ENCODE data around the gene CKAP5.
A peak's percentile ranks its signal among the peaks of the same experiment; 100 is the strongest.

Gene CKAP5

DNA sequence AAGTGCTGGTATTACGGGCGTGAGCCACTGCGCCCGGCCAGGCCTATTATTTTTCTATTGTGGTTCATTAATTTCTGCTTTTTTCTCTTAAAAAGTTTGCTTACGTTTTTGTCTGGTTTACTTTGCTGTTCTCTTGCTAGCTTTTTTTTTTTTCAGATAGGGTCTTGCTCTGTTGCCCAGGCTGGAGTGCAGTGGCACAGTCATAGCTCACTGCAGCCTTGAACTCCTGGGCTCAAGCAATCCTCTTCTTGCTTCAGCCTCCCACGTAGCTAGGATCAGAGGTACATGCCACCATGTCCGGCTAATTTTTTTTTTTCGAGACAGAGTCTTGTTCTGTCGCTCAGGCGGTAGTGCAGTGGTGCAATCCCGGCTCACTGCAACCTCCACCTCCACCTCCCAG is 108.4 kb downstream of the CKAP5 start:
- Histone ChIP-seq H3K4ac (ENCODE audit: low read depth, low read length) (no peak overlapping the region), H2BK12ac (ENCODE audit: low read length) (no peak overlapping the region), H2AFZ (ENCODE audit: insufficient read depth, low read length, poor library complexity) (no peak overlapping the region), H3K27me3 (ENCODE audit: insufficient read depth, low read length) (no peaks in the 10 kb centered on the region), H2BK5ac (ENCODE audit: low read depth, low read length, poor library complexity) (no peak overlapping the region), H3K79me1 (ENCODE audit: low read length) (no peaks in the 10 kb centered on the region), H4K12ac (ENCODE audit: low read depth, low read length) (no peak overlapping the region), H2BK120ac (ENCODE audit: insufficient read depth, low read length, poor library complexity) (no peak overlapping the region), H3K14ac (ENCODE audit: low read length) (no peak overlapping the region), H3K18ac (ENCODE audit: low read length) (no peak overlapping the region), H3K36me3 (ENCODE audit: control insufficient read depth in 1 of 2, insufficient read depth in 2 of 2, low read length in 2 of 2) (peaks cover 11 to 15% of the 10 kb centered on the region in 2 experiments), H3K23ac (ENCODE audit: low read length) (no peak overlapping the region), H3K4me3 (ENCODE audit: low read depth, low read length) (no peak overlapping the region), H3K27ac (ENCODE audit: low read depth, low read length) (no peak overlapping the region), H2AK5ac (ENCODE audit: low read length) (no peak overlapping the region), H3K4me1 (ENCODE audit: control insufficient read depth in 1 of 2, insufficient read depth in 2 of 2, low read length in 2 of 2) (no peaks in the 10 kb centered on the region), H3K9me3 (ENCODE audit: insufficient read depth, low read depth, low read length) (no peaks in the 10 kb centered on the region), H4K8ac (ENCODE audit: low read depth, low read length) (no peak overlapping the region), H3K79me2 (ENCODE audit: control insufficient read depth, insufficient read depth, low read length, poor library complexity) (no peaks in the 10 kb centered on the region), H4K91ac (ENCODE audit: low read depth, low read length) (no peak overlapping the region), H3K4me2 (ENCODE audit: low read length) (no peak overlapping the region), H3K9ac (ENCODE audit: low read length) (no peak overlapping the region)
- no peak for DNase-seq
- no CpG with 5 or more reads among the region's 11 CpGs for WGBS (ENCODE audit: extremely low coverage, insufficient coverage, insufficient read length)

DNA sequence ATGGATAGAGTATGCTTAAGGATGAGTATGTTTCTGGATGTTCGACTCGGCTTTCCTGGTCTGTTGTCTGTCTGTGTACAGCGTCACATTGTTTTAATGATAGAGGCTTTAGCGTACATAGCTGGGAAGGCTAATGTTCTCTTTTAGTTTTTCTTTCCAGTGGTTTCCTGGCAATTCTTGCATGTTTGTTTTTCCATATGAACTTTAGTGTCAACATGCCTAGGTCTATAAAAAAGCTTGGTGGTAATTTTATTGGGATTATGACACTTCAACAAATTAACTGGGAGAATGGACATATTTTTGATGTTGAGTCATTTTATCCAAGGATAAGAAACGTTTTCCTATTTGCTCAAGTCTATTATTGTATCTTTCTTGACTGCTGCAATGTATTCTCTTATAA is 109.5 kb downstream of the CKAP5 start:
- Histone ChIP-seq H3K27me3 (ENCODE audit: insufficient read depth, low read length) (no peaks in the 10 kb centered on the region), H3K4me3 (ENCODE audit: low read depth, low read length) (no peak overlapping the region), H4K12ac (ENCODE audit: low read depth, low read length) (no peak overlapping the region), H3K27ac (ENCODE audit: low read depth, low read length) (no peak overlapping the region), H4K91ac (ENCODE audit: low read depth, low read length) (no peak overlapping the region), H3K4me1 (ENCODE audit: control insufficient read depth in 1 of 2, insufficient read depth in 2 of 2, low read length in 2 of 2) (no peaks in the 10 kb centered on the region), H3K9ac (ENCODE audit: low read length) (no peak overlapping the region), H3K18ac (ENCODE audit: low read length) (no peak overlapping the region), H3K4ac (ENCODE audit: low read depth, low read length) (no peak overlapping the region), H2BK12ac (ENCODE audit: low read length) (no peak overlapping the region), H2AFZ (ENCODE audit: insufficient read depth, low read length, poor library complexity) (no peak overlapping the region), H3K79me1 (ENCODE audit: low read length) (no peaks in the 10 kb centered on the region), H2AK5ac (ENCODE audit: low read length) (no peak overlapping the region), H2BK120ac (ENCODE audit: insufficient read depth, low read length, poor library complexity) (no peak overlapping the region), H3K36me3 (ENCODE audit: control insufficient read depth in 1 of 2, insufficient read depth in 2 of 2, low read length in 2 of 2) (peaks cover 5 to 7% of the 10 kb centered on the region in 2 experiments), H3K23ac (ENCODE audit: low read length) (no peak overlapping the region), H3K14ac (ENCODE audit: low read length) (no peak overlapping the region), H3K9me3 (ENCODE audit: insufficient read depth, low read depth, low read length) (no peaks in the 10 kb centered on the region), H3K4me2 (ENCODE audit: low read length) (no peak overlapping the region), H4K8ac (ENCODE audit: low read depth, low read length) (no peak overlapping the region), H2BK5ac (ENCODE audit: low read depth, low read length, poor library complexity) (no peak overlapping the region), H3K79me2 (ENCODE audit: control insufficient read depth, insufficient read depth, low read length, poor library complexity) (no peaks in the 10 kb centered on the region)
- WGBS (ENCODE audit: extremely low coverage, insufficient coverage, insufficient read length), result no CpG with 5 or more reads among the region's 5 CpGs
- DNase-seq, result no peak

DNA sequence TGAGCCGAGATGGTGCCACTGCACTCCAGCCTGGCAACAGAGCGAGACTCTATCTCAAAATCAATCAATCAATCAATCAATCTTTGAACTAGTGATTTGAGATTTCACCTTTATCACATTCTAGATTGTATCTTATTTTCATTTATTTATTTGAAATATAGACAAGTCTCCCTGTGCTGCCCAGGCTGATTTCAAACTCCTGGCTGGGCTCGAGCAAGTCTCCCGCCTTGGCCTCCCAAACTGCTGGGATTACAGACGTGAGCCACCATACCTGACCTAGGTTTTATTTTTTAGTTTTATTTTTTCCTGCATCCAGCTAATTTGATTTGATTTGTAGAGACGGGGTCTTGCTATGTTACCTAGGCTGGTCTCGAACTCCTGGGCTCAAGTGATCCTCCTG is 109.9 kb downstream of the CKAP5 start:
- no peak overlapping the region for H2BK12ac ChIP-seq (ENCODE audit: low read length)
- H2BK120ac ChIP-seq (ENCODE audit: insufficient read depth, low read length, poor library complexity), result no peak overlapping the region
- H4K8ac ChIP-seq (ENCODE audit: low read depth, low read length), result no peak overlapping the region
- peaks cover 2 to 3% of the 10 kb centered on the region in 2 experiments for H3K36me3 ChIP-seq (ENCODE audit: control insufficient read depth in 1 of 2, insufficient read depth in 2 of 2, low read length in 2 of 2)
- H4K91ac ChIP-seq (ENCODE audit: low read depth, low read length), result no peak overlapping the region
- no peak overlapping the region for H4K12ac ChIP-seq (ENCODE audit: low read depth, low read length)
- no peak overlapping the region for H3K18ac ChIP-seq (ENCODE audit: low read length)
- H3K4me3 ChIP-seq (ENCODE audit: low read depth, low read length), result no peak overlapping the region
- no peak overlapping the region for H3K23ac ChIP-seq (ENCODE audit: low read length)
- DNase-seq, result no peak
- no peak overlapping the region for H3K14ac ChIP-seq (ENCODE audit: low read length)
- no peak overlapping the region for H2BK5ac ChIP-seq (ENCODE audit: low read depth, low read length, poor library complexity)
- H3K4me2 ChIP-seq (ENCODE audit: low read length), result no peak overlapping the region
- H3K79me1 ChIP-seq (ENCODE audit: low read length), result no peaks in the 10 kb centered on the region
- no peak overlapping the region for H3K4ac ChIP-seq (ENCODE audit: low read depth, low read length)
- H2AFZ ChIP-seq (ENCODE audit: insufficient read depth, low read length, poor library complexity), result no peak overlapping the region
- H3K79me2 ChIP-seq (ENCODE audit: control insufficient read depth, insufficient read depth, low read length, poor library complexity), result no peaks in the 10 kb centered on the region
- H3K9me3 ChIP-seq (ENCODE audit: insufficient read depth, low read depth, low read length), result no peaks in the 10 kb centered on the region
- H3K4me1 ChIP-seq (ENCODE audit: control insufficient read depth in 1 of 2, insufficient read depth in 2 of 2, low read length in 2 of 2), result no peaks in the 10 kb centered on the region
- WGBS (ENCODE audit: extremely low coverage, insufficient coverage, insufficient read length), result no CpG with 5 or more reads among the region's 7 CpGs
- no peaks in the 10 kb centered on the region for H3K27me3 ChIP-seq (ENCODE audit: insufficient read depth, low read length)
- no peak overlapping the region for H2AK5ac ChIP-seq (ENCODE audit: low read length)
- H3K27ac ChIP-seq (ENCODE audit: low read depth, low read length), result no peak overlapping the region
- no peak overlapping the region for H3K9ac ChIP-seq (ENCODE audit: low read length)

DNA sequence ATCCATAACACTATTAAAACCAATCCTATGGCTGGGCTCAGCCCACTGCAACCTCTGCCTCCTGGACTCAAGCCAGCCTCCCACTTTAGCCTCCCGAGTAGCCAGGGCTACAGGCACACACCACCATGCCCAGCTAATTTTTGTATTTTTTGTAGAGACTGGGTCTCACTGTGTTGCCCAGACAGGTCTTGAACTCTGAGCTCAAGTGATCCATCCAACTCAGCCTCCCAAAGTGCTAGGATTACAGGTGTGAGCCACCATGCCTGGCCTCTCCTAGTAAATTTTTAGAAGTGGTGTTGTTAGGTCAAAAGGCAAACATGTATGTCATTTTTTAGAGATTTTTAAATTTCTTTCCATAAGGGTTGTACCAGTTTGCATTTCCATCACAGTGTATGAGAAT is 112.8 kb downstream of the CKAP5 start:
- Histone ChIP-seq H2BK5ac (ENCODE audit: low read depth, low read length, poor library complexity) (no peak overlapping the region), H2AK5ac (ENCODE audit: low read length) (no peak overlapping the region), H4K12ac (ENCODE audit: low read depth, low read length) (no peak overlapping the region), H3K18ac (ENCODE audit: low read length) (no peak overlapping the region), H3K4me3 (ENCODE audit: low read depth, low read length) (no peak overlapping the region), H3K27me3 (ENCODE audit: insufficient read depth, low read length) (no peaks in the 10 kb centered on the region), H3K4ac (ENCODE audit: low read depth, low read length) (no peak overlapping the region), H3K79me2 (ENCODE audit: control insufficient read depth, insufficient read depth, low read length, poor library complexity) (no peaks in the 10 kb centered on the region), H3K36me3 (ENCODE audit: control insufficient read depth in 1 of 2, insufficient read depth in 2 of 2, low read length in 2 of 2) (no peaks in the 10 kb centered on the region), H3K9ac (ENCODE audit: low read length) (no peak overlapping the region), H2AFZ (ENCODE audit: insufficient read depth, low read length, poor library complexity) (no peak overlapping the region), H2BK12ac (ENCODE audit: low read length) (no peak overlapping the region), H4K91ac (ENCODE audit: low read depth, low read length) (no peak overlapping the region), H3K23ac (ENCODE audit: low read length) (no peak overlapping the region), H3K4me2 (ENCODE audit: low read length) (no peak overlapping the region), H3K9me3 (ENCODE audit: insufficient read depth, low read depth, low read length) (no peaks in the 10 kb centered on the region), H3K27ac (ENCODE audit: low read depth, low read length) (no peak overlapping the region), H3K14ac (ENCODE audit: low read length) (no peak overlapping the region), H3K79me1 (ENCODE audit: low read length) (no peaks in the 10 kb centered on the region), H2BK120ac (ENCODE audit: insufficient read depth, low read length, poor library complexity) (no peak overlapping the region), H3K4me1 (ENCODE audit: control insufficient read depth in 1 of 2, insufficient read depth in 2 of 2, low read length in 2 of 2) (no peaks in the 10 kb centered on the region), H4K8ac (ENCODE audit: low read depth, low read length) (no peak overlapping the region)
- no CpG with 5 or more reads among the region's 1 CpG for WGBS (ENCODE audit: extremely low coverage, insufficient coverage, insufficient read length)
- peak in 1 of 2 donors; percentile 61 for DNase-seq
